ENCODE data around the gene PSMA1. TPM values are rescaled to one million over a fixed set of nuclear protein-coding genes. Genes with fewer than 3 reads are reported as not detected.

Gene PSMA1
- total RNA-seq, 2 experiments from 2014 or later, result 222 to 268 TPM

DNA sequence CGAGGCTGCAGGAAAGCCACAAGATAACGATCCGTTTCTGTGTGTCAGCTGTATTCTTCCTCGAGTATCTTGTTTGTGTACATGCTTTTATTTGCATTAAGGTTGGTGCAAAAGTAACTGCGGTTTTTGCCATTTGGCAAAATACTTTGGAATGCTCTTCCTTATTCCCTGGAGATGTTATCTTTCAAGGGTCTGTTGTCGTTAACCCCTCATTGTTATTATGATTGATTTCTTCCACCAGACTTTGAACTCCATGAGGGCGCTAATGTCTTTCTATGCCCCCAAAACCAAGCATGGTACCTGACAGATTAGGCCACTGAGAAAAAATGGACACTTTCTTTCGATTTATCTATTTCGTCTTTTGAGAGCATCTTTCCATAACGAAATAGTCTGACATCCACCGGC, 563 bp upstream of the PSMA1 start:
- peak overlapping the region; percentile 95 for H3K27ac Mint-ChIP-seq
- DNase-seq, result no peak
- peaks cover 29% of the 10 kb centered on the region for H3K36me3 Mint-ChIP-seq
- no peaks in the 10 kb centered on the region for H3K9me3 Mint-ChIP-seq (ENCODE audit: low read depth)
- no peaks in the 10 kb centered on the region for H3K27me3 Mint-ChIP-seq
- no peak for ATAC-seq
- H3K4me3 Mint-ChIP-seq, result peak overlapping the region; percentile 90
- H3K4me1 Mint-ChIP-seq, result peaks cover 31% of the 10 kb centered on the region
- CTCF ChIA-PET, result interaction anchor here (0.7 to 2.9 kb wide), 12 partner anchors 11 to 386 kb away, joined by 3 to 26 read pairs (median 4); partner anchors contain the start of gene CYP2R1

DNA sequence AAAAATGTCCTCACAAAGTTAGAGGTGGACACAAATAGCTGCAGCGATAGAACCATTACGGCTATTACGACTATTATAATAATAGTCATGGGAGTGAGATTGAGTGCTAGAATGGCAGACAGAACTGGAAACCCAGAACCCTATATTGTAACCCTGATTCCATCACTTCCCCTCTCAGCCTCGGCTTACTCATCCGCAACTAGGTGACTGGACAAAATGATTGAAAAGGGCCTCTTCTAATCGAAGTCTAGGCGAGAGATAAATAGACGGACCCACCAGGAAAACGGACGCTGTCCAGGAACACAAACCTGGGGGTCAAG, 629 bp downstream of the PSMA1 start:
- no peaks in the 10 kb centered on the region for H3K9me3 Mint-ChIP-seq (ENCODE audit: low read depth)
- ATAC-seq, result peak; percentile 20
- CTCF ChIA-PET, result interaction anchor here (1.3 to 2.9 kb wide), 7 partner anchors 10 to 388 kb away, joined by 4 to 26 read pairs (median 8); partner anchors contain the start of gene CYP2R1

DNA sequence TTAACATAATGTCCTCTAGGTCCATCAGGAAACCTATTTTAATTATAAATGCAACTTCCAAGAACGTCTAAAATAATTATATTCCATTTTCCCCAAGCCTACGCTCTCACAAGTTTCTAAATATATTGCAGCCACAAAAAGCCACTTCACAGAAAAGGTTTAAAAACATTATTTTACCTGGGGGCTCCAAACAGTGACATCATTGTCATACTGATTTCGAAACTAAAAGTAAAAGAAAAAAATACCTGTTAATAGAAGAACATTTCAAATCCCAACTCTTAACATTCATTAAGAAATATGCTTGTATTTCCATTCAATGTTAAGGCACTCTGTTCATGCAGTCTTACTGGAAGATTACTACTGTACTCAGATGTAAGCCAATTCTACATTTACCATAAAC, 1.4 kb downstream of the PSMA1 start:
- ATAC-seq (no peak), DNase-seq (no peak)
- CTCF ChIA-PET, result interaction anchor here (1.8 to 3.4 kb wide), 5 partner anchors 18 to 389 kb away, joined by 7 to 26 read pairs (median 16); no protein-coding TSS in a partner anchor
- Mint-ChIP-seq H3K4me1 (peaks cover 34% of the 10 kb centered on the region), H3K27ac (peak overlapping the region; percentile 95), H3K4me3 (peak overlapping the region; percentile 90), H3K36me3 (peaks cover 35% of the 10 kb centered on the region), H3K27me3 (no peaks in the 10 kb centered on the region), H3K9me3 (ENCODE audit: low read depth) (no peaks in the 10 kb centered on the region)

More for the DNA sequence above, 629 bp downstream of the PSMA1 start:
- Mint-ChIP-seq H3K27ac (peak overlapping the region; percentile 95), H3K4me1 (peaks cover 33% of the 10 kb centered on the region), H3K36me3 (peaks cover 32% of the 10 kb centered on the region), H3K4me3 (peak overlapping the region; percentile 90), H3K27me3 (no peaks in the 10 kb centered on the region)
- no peak for DNase-seq

- Mint-ChIP-seq H3K27me3 (no peaks in the 10 kb centered on the region), H3K4me1 (peaks cover 34% of the 10 kb centered on the region), H3K9me3 (ENCODE audit: low read depth) (no peaks in the 10 kb centered on the region), H3K4me3 (no peak overlapping the region), H3K27ac (no peak overlapping the region), H3K36me3 (peaks cover 54% of the 10 kb centered on the region)
- CTCF ChIA-PET, result no interaction called here
- DNase-seq, result no peak
- no peak for ATAC-seq
Observed at GRCh38 chr11:14513800-14514199, 6.4 kb downstream of the PSMA1 start.

DNA sequence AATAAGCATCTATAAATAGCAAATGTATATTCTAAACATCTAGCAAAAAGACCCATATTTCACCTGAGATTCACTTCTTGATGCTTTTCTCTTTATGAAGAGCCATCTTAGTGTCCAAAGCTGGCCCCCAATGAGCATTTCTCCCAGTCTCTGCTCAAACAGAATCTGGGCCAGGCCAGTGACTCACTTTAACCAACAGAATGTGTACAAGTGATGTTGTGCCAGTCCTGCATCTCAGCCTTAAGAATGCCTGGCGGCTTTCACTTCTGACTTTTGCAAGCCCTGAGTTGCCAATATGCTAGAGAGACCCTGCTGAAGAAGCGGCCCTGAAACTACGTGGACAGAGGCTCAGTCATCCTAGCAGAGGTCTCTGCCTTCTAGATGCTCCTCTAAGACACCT, 13.7 kb downstream of the PSMA1 start:
- ATAC-seq (peak; percentile 12), DNase-seq (no peak)
- CTCF ChIA-PET, result no interaction called here
- H3K4me1 Mint-ChIP-seq, result peaks cover 26% of the 10 kb centered on the region
- H3K4me3 Mint-ChIP-seq, result no peak overlapping the region
- no peaks in the 10 kb centered on the region for H3K9me3 Mint-ChIP-seq (ENCODE audit: low read depth)
- no peak overlapping the region for H3K27ac Mint-ChIP-seq
- peaks cover 60% of the 10 kb centered on the region for H3K36me3 Mint-ChIP-seq
- H3K27me3 Mint-ChIP-seq, result no peaks in the 10 kb centered on the region

DNA sequence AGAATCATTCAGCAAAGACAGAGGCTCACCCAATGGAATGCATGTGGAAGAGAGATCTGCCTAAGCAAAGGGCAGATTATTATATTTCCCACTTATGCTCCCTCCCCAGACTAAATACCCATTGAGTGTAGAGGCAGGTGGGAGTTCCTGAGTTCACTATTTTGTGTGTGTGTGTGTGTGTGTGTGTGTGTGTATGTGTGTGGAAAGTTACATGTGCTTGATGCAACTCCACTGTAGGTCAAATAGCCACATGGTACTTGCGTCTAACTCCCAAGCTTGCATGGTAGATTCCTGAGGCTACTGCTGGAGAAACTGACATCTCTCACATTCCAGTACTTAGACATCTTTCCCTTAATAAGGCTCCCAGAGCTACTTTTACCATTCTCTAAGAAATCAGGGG, 17.2 kb downstream of the PSMA1 start:
- no peak for DNase-seq
- H3K27me3 Mint-ChIP-seq, result no peaks in the 10 kb centered on the region
- H3K4me3 Mint-ChIP-seq, result no peak overlapping the region
- no peaks in the 10 kb centered on the region for H3K9me3 Mint-ChIP-seq (ENCODE audit: low read depth)
- peaks cover 39% of the 10 kb centered on the region for H3K36me3 Mint-ChIP-seq
- CTCF ChIA-PET, result interaction anchor here (0.7 to 1.5 kb wide), 3 partner anchors 15 to 405 kb away, joined by 3 to 6 read pairs (median 3); no protein-coding TSS in a partner anchor
- no peak for ATAC-seq
- H3K27ac Mint-ChIP-seq, result no peak overlapping the region
- H3K4me1 Mint-ChIP-seq, result peaks cover 27% of the 10 kb centered on the region

- DNase-seq, result no peak
- peaks cover 34% of the 10 kb centered on the region for H3K4me1 Mint-ChIP-seq
- H3K9me3 Mint-ChIP-seq (ENCODE audit: low read depth), result no peaks in the 10 kb centered on the region
- H3K27ac Mint-ChIP-seq, result no peak overlapping the region
- peaks cover 41% of the 10 kb centered on the region for H3K36me3 Mint-ChIP-seq
- H3K4me3 Mint-ChIP-seq, result no peak overlapping the region
- ATAC-seq, result no peak
- no peaks in the 10 kb centered on the region for H3K27me3 Mint-ChIP-seq
- CTCF ChIA-PET, result interaction anchor here (1.5 kb wide), 1 partner anchor 406 kb away, joined by 6 read pairs; no protein-coding TSS in a partner anchor
Observed at GRCh38 chr11:14502039-14502438, 18.1 kb downstream of the PSMA1 start.

- DNase-seq, result peak; percentile 75
- H3K4me3 Mint-ChIP-seq, result peak overlapping the region; percentile 79
- H3K27me3 Mint-ChIP-seq, result no peaks in the 10 kb centered on the region
- H3K36me3 Mint-ChIP-seq, result peaks cover 34% of the 10 kb centered on the region
- peaks cover 34% of the 10 kb centered on the region for H3K4me1 Mint-ChIP-seq
- H3K27ac Mint-ChIP-seq, result peak overlapping the region; percentile 97
- CTCF ChIA-PET, result interaction anchor here (0.7 to 3.2 kb wide), 9 partner anchors 11 to 575 kb away, joined by 3 to 22 read pairs (median 4); partner anchors contain the start of gene PSMA1
- no peaks in the 10 kb centered on the region for H3K9me3 Mint-ChIP-seq (ENCODE audit: low read depth)
- ATAC-seq, result peak; percentile 51
Observed at GRCh38 chr11:14500181-14500651, 20.0 kb downstream of the PSMA1 start.

DNA sequence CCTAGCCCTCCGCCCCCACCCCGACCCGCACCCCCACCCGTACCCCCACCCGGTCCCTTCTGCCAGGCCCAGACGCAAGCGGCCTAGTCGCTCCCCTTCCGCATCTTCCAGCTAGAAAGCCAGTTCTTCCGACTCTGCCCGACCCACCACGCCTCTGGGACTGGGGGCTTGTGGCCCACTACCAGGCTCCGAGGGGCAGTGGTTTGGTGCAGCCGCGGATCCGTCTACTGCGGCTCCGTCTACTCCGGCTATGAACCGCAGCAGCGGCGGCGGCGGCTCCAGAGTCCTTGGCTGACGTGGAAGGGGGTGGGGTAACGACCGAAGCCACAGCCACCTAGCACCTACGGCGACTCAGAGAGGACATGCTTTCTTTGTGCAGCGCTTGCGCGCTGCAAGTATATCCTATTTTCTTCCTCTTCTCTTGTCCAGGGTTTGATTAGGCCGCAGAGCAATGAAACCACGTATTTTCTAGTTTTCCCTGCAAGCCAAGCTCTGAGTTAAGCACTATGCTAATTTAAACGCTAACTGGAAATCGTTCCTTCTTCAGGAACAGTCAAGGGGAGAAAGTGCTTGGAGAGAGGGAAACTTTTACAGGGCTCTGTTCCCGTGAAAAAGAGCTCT, 20.5 kb downstream of the PSMA1 start, which contains the start of gene COPB1:
COPB1 (minus strand) TSS at position 252 of the 621 bp plus-strand sequence. CDS start 883 bp downstream, outside the sequence.
- peaks cover 36% of the 10 kb centered on the region for H3K4me1 Mint-ChIP-seq
- H3K27me3 Mint-ChIP-seq, result no peaks in the 10 kb centered on the region
- ATAC-seq, result peak; percentile 92
- H3K9me3 Mint-ChIP-seq (ENCODE audit: low read depth), result no peaks in the 10 kb centered on the region
- H3K27ac Mint-ChIP-seq, result peak within 1 kb of the TSS; percentile 97
- peak; percentile 97 for DNase-seq
- H3K4me3 Mint-ChIP-seq, result peak within 1 kb of the TSS; percentile 79
- peaks cover 35% of the 10 kb centered on the region for H3K36me3 Mint-ChIP-seq
- CTCF ChIA-PET, result interaction anchor here (1.1 to 3.2 kb wide), 7 partner anchors 10 to 575 kb away, joined by 4 to 22 read pairs (median 5); partner anchors contain the start of gene PSMA1

DNA sequence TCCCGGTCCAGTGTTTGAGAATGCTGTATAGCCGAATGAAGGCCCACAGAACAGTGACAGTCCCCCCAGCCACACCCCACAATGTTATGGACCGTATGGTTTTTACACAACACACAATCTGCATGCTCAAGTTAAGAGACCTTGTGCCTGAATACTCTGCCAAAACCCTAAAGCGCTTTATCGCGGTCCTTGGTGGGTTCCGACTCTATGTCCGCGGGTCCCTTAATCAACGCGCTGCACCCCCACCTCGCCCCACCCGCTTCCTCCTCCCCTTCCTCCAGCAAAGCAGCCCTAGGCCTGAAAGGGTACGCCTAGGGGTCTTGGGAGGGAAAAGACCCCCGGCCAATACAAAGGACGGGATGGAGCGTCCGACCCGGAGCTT, 21.0 kb downstream of the PSMA1 start:
- Mint-ChIP-seq H3K4me3 (peak overlapping the region; percentile 79), H3K27me3 (no peaks in the 10 kb centered on the region), H3K27ac (peak overlapping the region; percentile 97), H3K4me1 (peaks cover 34% of the 10 kb centered on the region), H3K36me3 (peaks cover 32% of the 10 kb centered on the region), H3K9me3 (ENCODE audit: low read depth) (no peaks in the 10 kb centered on the region)
- ATAC-seq (peak; percentile 38), DNase-seq (peak; percentile 66)
- CTCF ChIA-PET, result interaction anchor here (1.1 to 3.2 kb wide), 5 partner anchors 10 to 576 kb away, joined by 4 to 22 read pairs (median 5); no protein-coding TSS in a partner anchor

- ATAC-seq (no peak), DNase-seq (no peak)
- CTCF ChIA-PET, result interaction anchor here (1.0 to 1.4 kb wide), 2 partner anchors 12 to 428 kb away, joined by 4 read pairs; no protein-coding TSS in a partner anchor
- Mint-ChIP-seq H3K36me3 (peaks cover 59% of the 10 kb centered on the region), H3K27me3 (no peaks in the 10 kb centered on the region), H3K27ac (peak overlapping the region; percentile 19), H3K4me1 (peaks cover 8% of the 10 kb centered on the region), H3K9me3 (ENCODE audit: low read depth) (no peaks in the 10 kb centered on the region), H3K4me3 (no peak overlapping the region)
Observed at GRCh38 chr11:14480716-14481115, 39.5 kb downstream of the PSMA1 start.

DNA sequence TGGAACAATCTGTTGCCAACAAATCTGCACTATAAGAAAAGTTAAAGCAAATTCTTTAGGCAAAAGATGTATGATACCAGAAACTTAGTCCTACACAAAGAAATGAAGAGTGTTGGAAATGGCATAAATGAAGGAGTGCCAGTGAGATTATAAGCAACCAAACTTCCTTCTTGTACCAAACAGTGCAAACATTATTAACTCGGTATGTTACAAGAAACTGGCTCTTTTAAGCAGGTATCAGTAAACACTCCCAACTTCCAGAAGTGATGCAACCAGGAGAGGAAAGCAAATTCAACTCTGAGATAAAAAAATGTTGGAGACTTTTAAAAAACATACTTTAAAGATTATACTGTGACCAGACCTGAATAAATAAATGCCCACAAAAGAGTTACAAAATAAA, 49.1 kb downstream of the PSMA1 start:
- CTCF ChIA-PET, result interaction anchor here (1.2 to 1.6 kb wide), 2 partner anchors 14 to 16 kb away, joined by 3 to 4 read pairs; no protein-coding TSS in a partner anchor
- H3K27ac Mint-ChIP-seq, result no peak overlapping the region
- peaks cover 84% of the 10 kb centered on the region for H3K36me3 Mint-ChIP-seq
- ATAC-seq, result no peak
- no peak for DNase-seq
- H3K4me3 Mint-ChIP-seq, result no peak overlapping the region
- H3K27me3 Mint-ChIP-seq, result no peaks in the 10 kb centered on the region
- H3K4me1 Mint-ChIP-seq, result peaks cover 29% of the 10 kb centered on the region
- no peaks in the 10 kb centered on the region for H3K9me3 Mint-ChIP-seq (ENCODE audit: low read depth)

- CTCF ChIA-PET, result interaction anchor here (1.2 to 2.4 kb wide), 3 partner anchors 9 to 444 kb away, joined by 3 to 11 read pairs (median 4); partner anchors contain the start of gene COPB1
- H3K36me3 Mint-ChIP-seq, result peaks cover 45% of the 10 kb centered on the region
- H3K9me3 Mint-ChIP-seq (ENCODE audit: low read depth), result no peaks in the 10 kb centered on the region
- ATAC-seq (peak; percentile 57), DNase-seq (no peak)
- peaks cover 11% of the 10 kb centered on the region for H3K4me1 Mint-ChIP-seq
- H3K27me3 Mint-ChIP-seq, result no peaks in the 10 kb centered on the region
- no peak overlapping the region for H3K4me3 Mint-ChIP-seq
- no peak overlapping the region for H3K27ac Mint-ChIP-seq
Observed at GRCh38 chr11:14463623-14464022, 56.6 kb downstream of the PSMA1 start.

Measured in activated CD8-positive, alpha-beta memory T cell treated with anti-CD3 and anti-CD28 coated beads, Interleukin-2, amount 10 ng/mL, durations not matched to agents 7 days and 5 days (primary cell).